DMS79 treated with DMSO at 0.1 percent for 48 hours (cell line): ENCODE measurements around the gene RNF212.

Experiments used
- DNase-seq: peaks from one replicate; lab custom pipeline; 2025; lab: John Stamatoyannopoulos, UW

The RNF212 gene

GRCh38 chr4:1036095-1036494 lies 77.3 kb downstream of the RNF212 start:
- no peak for DNase-seq

- DNase-seq = no peak
Observed at GRCh38 chr4:1035510-1035909, 77.9 kb downstream of the RNF212 start.

GRCh38 chr4:1033840-1034551 lies 79.4 kb downstream of the RNF212 start:
- no peak for DNase-seq

- DNase-seq = no peak
Observed at GRCh38 chr4:1032861-1033260, 80.5 kb downstream of the RNF212 start.

- peak; percentile 14 for DNase-seq
Observed at GRCh38 chr4:1031956-1032795, 81.2 kb downstream of the RNF212 start.

- no peak for DNase-seq
Observed at GRCh38 chr4:1031346-1031745, 82.0 kb downstream of the RNF212 start.

- DNase-seq = no peak
Observed at GRCh38 chr4:1030559-1030958, 82.8 kb downstream of the RNF212 start.

GRCh38 chr4:1030031-1030430 lies 83.3 kb downstream of the RNF212 start:
- DNase-seq = no peak

GRCh38 chr4:1029529-1029928 lies 83.8 kb downstream of the RNF212 start:
- DNase-seq = no peak

GRCh38 chr4:1028574-1029220 lies 84.7 kb downstream of the RNF212 start:
- DNase-seq = no peak

- no peak for DNase-seq
Observed at GRCh38 chr4:1027915-1028238, 85.5 kb downstream of the RNF212 start.

- DNase-seq = no peak
Observed at GRCh38 chr4:1027219-1027914, 86.0 kb downstream of the RNF212 start.

GRCh38 chr4:1026115-1026514 lies 87.2 kb downstream of the RNF212 start:
- DNase-seq = no peak

- DNase-seq = no peak
Observed at GRCh38 chr4:1024882-1025545, 88.3 kb downstream of the RNF212 start.

- no peak for DNase-seq
Observed at GRCh38 chr4:1023895-1024740, 89.2 kb downstream of the RNF212 start.

GRCh38 chr4:1023075-1023640 lies 90.2 kb downstream of the RNF212 start:
- DNase-seq = no peak

- no peak for DNase-seq
Observed at GRCh38 chr4:1022739-1023066, 90.7 kb downstream of the RNF212 start.

GRCh38 chr4:1022051-1022738 lies 91.2 kb downstream of the RNF212 start:
- DNase-seq = no peak
